GM18870 (cell line): Measurements from ENCODE around the gene ABCG1.

Experiments
- ATAC-seq: cut with Tn5 transposase; IDR thresholded peaks from one replicate; pipeline ENCODE4 v1.9.1; 2021; ENCODE audit warnings: moderate library complexity; ENCODE audit not compliant: unreplicated experiment

Gene ABCG1

DNA sequence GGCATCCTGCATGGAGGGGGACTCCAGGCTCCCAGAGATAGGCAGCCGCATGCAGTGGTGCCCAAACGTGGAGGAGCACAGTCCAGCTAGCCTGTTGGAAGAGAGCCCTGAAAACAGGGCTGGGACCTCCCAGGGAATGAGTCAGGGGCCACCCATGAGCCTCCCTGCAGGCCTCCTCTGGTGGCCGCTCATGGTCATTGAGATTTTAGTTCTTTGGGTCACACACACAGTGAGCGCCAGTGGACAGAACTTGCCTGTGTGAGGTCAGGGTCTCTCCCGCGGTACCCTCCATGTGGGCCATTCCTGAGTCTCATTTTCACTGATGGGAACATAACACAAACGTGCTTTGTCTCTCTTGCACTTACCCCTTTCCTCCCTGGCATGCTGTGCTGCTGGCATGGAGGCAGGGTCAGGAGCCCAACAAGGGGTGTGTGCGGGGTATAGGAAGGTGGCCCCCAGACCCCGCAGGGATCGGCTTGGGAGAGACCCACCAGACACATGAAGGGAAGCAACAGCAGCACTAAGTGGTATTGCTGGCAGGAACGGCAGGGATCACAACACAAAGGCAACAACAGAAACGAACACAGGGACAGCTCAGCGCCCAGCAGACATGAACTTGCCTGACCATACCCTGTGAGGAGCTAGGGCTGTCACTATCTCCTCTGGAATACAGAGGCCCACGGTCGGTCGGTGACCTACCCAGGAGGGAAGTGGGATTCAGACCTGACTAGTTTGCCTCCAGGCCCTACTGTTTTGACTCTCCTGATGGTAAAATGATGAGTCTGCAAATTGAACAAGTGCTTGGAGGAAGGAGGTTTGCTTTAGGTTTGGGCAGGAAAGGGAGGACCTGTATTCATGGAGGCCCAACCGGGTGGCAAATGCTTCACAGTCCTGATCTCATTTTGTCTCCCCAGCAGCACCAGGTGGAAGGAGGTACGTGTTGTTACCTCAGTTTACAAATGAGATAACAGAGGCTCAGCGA is 31.8 kb downstream of the ABCG1 start:
- no peak for ATAC-seq

DNA sequence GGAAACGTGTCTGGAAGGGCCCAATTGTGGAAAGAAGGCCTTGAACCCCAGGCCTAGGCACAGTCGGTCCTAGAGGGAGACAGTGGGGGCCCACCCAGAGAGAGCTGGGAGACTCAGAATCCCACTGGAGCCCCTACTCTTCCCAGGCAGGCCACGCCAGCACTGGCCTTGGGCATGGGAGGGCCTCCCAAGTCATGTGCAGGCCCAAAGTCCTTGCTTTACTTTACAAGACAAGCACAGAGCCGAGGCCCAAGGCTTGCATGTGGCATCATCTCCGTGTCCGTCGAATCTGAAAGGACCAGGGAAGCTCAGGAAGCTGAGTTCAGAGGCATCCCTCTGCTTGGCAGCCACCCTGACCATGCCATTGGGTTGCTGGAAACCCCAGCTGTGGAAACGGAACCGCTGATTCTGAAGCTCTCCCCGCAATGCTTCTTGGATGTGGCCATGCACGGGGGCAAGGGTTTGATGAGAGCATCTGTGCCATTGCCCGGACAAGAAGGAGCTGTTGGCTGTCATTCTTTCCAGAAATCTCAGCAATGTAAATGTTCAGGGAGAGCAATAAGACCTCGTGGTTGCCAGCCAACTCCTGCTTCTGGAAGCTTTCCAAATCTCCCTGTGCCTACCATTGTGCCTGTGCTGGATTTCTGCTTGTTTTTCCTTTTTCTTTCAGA is 32.8 kb downstream of the ABCG1 start:
- no peak for ATAC-seq

DNA sequence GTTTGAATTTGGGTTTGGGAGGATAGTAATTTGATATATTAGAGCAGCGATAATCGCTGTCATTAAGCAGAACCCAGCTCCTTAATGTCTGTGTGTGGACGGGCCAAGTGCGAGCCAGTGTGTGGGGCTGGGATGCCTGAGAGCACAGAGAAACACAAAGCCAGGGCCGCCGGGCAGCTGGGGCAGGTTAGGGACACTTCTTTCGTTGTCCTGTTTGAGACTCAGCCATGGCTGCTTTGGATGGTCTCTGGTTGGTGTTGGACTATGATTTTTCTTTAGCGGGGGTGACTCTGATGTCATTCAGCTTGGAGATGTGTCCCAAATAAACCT is 33.4 kb downstream of the ABCG1 start:
- ATAC-seq, result no peak

DNA sequence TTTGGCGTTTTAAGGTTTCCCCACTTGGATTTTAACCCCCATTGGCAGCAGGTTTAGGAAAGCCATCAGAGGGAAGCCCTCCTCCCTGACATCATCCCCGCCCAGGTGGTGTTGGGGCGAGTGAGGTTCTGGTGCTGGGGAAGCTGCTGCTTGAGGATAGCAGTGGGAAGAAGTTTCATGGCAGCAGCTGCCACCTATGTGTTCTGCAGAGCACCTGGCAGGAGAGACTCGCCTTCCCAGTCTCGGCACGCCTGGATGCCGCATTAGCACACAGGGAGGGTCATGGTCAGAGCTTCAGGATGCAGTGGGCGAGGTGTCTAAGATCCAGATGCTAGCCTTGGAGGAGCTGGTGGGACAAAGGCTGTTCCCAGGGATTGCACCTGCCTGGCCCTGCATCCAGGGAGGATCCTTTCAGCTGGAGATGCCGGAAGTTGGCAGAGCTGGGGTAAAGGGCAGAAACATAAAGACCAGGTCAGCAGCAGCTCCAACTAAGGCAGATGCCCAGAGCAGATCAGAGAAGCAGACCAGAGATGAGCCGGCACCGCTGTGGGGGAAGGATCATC is 33.9 kb downstream of the ABCG1 start:
- no peak for ATAC-seq

DNA sequence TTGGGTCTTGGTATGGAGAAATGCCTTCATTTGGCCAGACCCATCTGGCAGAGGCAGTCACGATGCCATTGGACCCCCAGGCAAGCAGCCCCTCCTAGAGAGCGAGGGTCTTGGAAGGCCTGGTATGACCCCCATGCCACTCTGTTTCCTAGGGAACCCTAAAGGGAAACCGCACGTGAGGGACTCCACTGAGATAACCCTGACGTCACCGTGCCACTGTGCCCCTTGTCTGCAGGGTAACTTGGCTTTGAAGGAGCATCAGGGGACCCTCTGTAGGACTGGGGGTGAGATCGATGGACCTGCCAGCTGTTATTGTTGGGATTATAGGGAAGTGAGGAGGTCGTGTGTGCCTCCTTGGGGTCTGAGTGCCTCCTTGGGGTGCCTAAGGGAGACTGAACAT is 34.5 kb downstream of the ABCG1 start:
- no peak for ATAC-seq

DNA sequence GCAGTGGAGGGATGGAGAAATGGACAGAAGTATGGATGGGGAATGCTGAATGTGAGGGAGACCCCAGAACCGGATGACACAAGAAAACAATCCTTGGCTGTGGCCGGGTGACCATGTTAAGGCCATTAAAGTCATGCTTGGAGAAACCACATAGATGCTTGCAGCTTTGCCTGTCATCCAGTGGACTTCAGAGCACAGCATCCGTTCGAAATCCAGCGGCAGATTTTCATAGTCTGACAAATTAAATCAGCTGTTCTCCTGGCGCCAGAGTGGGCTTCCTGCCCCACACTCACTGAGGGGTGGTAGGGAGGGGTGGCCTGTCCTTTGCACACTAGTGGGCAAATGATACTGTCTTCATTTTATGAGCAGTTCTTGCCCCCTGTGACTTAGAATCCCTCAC is 35.1 kb downstream of the ABCG1 start:
- no peak for ATAC-seq

DNA sequence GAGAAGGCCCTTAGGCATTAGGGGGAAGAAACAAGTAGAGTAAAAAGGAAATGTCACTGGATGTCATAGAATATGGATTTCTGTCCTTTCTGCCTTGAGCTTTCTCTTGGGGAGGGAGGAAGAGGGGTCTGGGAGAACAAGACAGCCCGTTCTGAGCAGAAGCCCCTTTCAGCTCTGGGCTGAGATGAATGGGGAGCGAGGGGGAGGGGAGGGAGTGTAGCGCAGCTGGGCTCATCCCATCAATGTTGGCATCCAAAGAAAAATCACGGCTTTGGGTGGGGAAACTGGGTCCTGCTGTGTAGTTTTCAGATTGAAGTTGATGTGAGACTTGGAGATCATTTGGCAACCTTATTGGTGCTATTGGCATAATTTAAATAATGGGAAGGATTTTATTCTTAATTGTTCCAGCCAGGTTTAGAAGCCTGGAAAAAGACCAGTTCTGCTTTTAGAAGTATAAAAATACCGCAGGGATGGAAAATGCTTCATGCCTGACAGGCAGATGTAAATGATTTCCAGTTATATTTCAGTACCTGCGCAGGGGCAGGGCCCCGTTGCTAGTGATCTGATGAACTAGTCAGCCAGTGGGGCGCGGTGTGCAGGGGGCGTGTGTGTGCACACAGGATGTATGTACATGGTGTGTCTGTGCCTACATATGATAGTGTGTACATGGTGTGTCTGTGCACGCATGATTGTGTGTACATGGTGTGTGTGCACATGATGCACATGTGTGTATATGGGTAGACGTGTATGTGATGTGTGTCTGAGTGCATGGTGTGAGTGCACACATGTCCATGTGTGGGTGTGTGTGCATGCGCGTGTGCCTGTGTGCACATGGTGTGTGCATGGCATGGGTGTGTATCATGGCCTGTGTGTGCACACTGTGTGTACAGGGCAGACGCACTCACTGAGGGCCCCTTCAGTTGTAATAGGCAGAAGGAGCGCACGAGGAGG is 36.0 kb downstream of the ABCG1 start:
- no peak for ATAC-seq

DNA sequence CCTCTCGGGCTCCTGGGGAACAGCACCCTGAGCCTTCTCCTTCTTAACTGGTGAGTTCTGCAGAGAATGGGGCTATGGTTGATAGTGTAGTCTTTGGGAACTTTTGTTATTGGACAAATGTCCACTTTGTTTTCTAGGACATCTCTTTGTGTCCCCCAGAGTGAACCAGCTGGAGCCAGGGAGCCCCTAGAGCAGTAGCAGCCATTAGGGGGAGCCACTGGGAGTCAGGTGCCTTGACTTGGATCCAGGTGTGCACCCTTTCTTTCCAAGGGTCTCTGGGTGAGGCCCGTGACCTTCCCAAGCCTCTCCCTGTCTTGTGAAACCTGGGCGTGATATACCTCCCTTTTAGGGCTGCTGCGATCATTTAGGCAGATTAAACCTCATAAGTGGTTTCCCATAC is 36.9 kb downstream of the ABCG1 start:
- ATAC-seq, result no peak

DNA sequence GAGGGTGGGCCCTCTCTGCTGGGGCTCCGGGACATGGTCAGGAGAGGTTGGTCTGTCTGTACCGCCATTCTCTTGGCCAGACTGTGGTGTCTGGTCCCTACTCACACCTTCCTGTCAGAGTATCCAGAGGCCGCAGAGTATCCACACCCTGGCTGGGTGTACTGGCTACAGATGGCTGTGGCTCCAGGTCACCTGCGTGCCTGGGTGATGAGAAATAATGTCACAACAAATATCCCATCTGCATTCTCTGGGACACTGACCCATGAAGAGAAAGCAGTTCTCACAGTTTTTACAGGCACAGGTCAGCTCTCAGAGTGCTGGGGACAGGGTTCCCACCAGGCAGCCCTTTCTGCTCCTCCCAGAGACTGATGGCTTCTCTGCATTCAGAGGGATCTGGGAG is 37.4 kb downstream of the ABCG1 start:
- ATAC-seq, result no peak

DNA sequence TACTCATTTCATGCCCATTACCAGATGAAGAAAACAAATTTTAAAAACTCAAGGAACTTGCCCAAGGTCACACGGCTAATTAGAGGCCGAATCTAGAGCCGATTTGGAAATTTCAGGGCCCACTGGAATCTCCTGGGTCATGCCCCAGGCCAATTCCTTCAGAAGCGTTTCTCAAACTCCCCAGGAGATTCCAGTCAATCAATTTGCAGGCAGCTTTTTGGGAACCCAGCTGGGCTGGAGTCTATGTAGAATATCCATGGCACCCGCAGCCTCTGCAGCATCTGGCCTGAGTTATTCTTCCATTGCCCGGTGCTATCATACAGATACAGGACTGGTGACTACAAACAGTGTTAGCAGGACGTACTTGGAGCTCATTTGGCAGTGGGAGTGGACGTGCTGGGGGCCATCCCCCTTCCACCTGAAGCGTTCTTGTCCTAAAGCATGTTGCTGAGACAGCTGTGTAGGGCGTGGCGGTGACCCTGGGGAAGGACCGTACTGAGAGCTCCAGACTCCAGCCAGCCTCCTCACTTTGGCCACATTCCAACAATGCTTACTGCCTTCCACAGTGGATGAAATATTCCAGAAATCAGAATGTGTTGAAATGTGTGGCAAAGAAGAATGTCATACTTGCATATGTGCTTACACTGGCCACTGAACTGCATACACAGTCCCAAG is 38.3 kb downstream of the ABCG1 start:
- no peak for ATAC-seq

DNA sequence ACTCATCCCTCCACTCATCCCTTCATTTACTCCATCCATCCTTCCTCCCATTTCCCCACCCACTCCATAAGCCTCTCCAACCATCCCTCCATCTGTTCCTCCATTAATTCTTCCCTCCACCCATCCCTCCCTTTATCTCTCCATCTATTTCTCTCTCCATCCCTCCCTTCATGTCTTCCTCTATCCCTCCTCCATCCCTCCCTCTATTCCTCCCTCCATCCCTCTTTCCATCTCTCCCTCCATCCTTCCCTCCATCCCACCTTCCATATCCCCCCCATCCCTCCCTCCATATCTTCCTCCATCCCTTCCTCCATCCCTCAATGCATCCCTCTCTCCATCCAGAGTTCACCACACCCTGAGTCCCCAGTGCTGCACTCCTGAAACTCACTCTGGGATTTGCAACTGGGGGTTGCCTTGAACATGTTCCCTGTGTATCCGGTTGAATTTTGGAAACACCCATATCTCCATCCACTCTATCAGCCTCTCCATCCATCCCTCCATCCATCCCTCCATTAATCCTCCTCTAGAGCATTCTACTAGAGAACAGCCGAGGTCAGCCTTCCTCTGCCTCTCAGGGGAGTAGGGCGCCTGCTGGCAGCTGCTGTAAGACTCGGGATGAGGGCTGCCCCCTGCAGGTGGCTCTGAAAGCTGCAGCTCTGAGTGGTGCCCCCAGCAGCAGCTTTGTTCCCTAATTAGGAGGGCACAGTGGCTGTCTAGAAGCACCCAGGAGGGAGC is 39.4 kb downstream of the ABCG1 start:
- no peak for ATAC-seq

DNA sequence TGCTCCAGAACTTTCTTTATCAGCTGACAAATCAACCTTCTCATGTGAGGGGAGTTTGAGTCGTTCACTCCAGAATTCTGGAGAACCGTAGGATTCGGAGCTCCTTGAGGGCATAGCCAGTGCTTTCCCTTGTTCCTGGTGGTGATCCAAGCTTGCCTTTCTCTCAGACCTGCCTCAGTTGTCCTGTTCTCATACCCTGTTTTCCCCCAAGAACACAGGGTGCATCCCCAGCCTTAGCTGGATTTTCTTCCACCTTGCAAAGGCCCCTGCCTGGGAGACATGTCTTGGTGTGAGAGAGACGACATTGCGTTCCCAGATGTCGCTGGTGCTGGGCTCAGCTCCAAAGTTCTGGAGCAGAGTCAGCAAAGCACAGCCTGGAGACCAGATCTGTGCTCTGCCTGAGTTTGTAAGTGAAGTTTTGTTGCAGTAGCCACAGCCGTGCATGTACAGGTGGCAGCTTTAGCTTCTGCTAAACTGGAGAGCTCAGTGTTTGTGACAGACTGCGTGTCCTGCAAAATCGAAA is 40.0 kb downstream of the ABCG1 start:
- ATAC-seq, result no peak

DNA sequence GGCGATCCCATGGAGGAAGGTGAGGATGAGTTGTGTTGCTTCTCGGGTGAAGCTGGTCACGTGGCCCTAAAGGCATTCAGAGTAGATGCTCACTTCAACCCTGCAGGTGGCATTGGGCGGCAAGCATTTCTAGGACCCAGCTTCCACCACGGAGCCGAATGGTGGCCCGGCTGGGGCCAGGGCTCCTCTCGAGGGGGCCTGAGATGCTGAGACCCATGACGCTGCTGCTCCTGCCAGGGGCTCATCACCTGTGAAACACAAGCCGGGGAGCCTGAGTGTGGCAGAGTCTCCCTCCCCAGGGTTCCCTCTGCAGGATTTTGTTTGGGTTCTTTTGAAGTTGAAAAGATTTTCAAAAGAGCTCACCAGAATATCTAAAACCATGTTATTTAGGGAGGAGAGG is 41.2 kb downstream of the ABCG1 start:
- ATAC-seq, result no peak

DNA sequence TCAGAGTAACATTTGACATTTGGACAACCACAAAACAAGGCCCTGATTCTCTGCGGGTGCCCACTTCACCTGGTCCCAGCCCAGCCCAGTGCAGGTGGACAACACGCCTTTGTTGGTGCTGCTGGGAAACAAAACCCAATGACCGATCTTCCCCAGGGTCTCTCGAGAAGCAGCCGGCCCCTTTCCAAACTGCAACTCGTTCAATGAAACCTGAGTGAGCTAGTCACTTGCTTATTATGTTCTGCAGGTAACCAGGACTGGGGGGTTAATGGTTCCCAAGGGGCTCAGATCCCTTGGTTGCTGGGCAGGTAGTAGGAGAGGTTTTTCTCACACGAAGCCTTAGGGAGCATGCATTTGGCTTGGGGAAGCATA is 42.9 kb downstream of the ABCG1 start:
- no peak for ATAC-seq

DNA sequence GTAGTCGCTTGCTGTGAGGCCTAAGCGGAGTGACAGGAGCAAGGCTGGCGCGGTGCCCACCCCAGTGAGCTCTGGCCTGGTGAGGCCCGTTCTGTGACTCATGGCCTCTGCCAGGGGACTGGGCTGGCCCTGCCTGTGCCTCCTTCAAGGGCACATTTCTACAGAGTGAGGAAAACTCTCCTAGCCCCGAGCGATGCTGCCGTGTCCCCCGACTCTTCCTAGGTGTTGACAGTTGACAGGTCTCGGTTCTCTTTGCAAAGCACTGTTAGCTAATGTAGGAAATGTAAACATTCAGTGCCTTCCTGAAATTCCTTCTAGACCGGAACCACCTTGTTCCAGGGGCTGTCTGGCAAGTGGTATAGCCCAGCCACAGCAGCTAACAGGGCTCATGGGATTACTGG is 43.9 kb downstream of the ABCG1 start:
- no peak for ATAC-seq

DNA sequence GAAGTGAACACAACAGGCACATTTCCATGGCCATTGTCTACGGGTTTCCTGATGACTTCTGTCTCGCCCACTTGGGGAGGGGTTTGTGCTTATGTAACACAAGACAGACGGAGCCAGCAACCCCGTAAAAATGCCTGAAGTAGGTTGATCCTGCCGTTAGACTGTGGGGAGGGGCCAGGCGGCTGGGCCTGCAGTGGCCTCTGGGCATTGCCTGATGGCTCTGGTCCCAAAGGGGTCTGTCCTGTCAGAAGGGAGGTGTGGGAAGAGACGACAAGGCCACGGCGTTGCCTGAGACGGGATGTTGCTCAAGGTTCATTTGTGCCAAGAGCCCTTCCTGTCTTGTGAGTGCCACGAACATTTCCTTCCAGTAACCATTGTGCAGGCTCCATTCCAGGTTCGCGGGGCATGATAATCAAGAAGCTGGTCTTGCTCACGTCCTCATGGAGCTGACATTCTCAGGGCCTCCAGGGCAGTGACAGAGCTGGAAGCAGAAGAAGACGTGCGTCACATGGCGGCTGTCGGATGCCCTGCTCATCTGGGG is 44.7 kb downstream of the ABCG1 start:
- ATAC-seq, result no peak

DNA sequence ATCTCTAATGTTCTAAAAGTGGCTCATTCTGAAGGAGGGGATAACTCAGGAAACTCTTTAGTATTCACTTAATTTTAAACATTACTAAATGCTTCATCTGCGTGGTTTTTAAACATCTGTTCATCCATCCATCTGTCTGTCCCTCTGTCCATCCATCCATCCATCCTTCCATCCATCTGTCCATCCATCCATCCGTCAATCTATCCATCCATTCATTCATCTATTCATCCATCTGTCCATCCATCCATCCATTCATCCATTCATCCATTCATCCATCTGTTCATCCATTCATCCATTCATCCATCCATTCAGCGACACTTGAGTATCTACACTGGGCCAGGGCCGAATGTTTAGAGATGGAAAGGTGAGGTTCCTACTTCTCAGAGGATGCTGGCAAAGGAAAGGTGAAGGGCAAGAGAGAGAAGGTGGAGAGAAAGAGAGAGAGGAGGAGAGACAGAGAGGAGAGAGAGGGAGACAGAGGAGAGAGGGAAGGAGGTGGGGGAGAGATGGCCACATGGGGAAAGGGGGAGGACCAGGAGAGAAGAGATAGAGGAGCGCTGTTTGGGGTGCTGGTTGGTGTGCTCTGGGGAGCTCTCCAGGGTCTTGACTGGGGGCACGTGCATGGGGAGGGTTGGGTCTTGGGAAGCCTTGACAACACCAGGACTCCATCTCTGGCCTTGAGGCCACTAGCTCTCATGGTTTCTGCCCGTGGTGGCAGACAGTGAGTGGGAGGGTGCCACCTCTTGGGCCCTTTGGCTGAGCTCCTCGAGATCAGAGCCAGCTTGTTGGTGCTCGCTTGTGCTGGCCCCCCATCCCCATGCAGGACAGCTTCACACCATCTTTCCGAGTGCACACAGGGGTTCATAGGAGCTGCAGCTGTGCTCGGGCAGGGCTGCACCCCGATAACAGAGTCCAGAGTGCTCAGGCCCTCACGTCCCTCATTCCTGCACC is 45.6 kb downstream of the ABCG1 start:
- ATAC-seq, result no peak

DNA sequence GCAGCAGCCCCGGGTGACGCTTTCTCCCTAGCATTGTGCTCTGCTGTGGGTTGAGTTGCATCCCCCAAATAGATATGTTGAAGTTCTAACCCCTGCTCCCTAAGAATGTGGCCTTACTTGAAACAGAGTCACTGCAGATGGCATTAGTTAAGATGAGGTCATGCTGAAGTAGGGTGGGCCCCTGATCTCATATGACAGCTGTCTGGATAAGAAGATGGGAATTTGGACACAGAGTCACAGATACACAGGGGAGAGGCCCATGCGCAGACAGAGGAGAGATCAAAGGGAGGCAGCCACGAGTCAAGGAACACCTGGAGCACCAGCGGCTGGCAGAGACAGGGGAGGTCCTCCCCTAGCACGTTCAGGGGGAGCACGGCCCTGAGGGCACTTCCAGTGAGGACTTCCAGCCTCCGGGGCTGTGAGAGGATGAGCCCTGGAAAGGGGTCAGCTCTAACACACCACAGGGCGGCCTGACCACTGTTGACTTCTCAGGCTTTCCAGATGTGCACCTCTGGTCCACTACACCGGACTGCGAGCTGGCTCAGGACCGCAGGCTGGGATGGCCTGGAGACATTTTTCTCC is 46.4 kb downstream of the ABCG1 start:
- no peak for ATAC-seq
